NCI-H774 (cell line): Measurements from ENCODE around the gene JAKMIP2.
A peak's percentile ranks its signal among the peaks of the same experiment; 100 is the strongest.
"Not testable (repeated sequence)": the region's sequence is repeated elsewhere in the genome, so short reads cannot be mapped to it uniquely, and the experiment has no call there.

Source experiments
- DNase-seq: peaks from one replicate; lab custom pipeline; 2025; lab: John Stamatoyannopoulos, UW

Gene JAKMIP2

GRCh38 chr5:147658293-147658932 lies 124.1 kb downstream of the JAKMIP2 start:
- DNase-seq, result no peak

- no peak for DNase-seq
Measured at GRCh38 chr5:147648597-147648996, 133.9 kb downstream of the JAKMIP2 start.

GRCh38 chr5:147645197-147645596 lies 137.3 kb downstream of the JAKMIP2 start:
- no peak for DNase-seq

GRCh38 chr5:147644460-147644859 lies 138.1 kb downstream of the JAKMIP2 start:
- no peak for DNase-seq

GRCh38 chr5:147643142-147643541 lies 139.4 kb downstream of the JAKMIP2 start:
- no peak for DNase-seq

- DNase-seq, result no peak
Measured at GRCh38 chr5:147642666-147643065, 139.9 kb downstream of the JAKMIP2 start.

GRCh38 chr5:147639321-147639720 lies 143.2 kb downstream of the JAKMIP2 start:
- no peak for DNase-seq

GRCh38 chr5:147636729-147636984 lies 145.9 kb downstream of the JAKMIP2 start:
- no peak for DNase-seq

- DNase-seq, result no peak
Measured at GRCh38 chr5:147635882-147636728, 146.4 kb downstream of the JAKMIP2 start.

GRCh38 chr5:147635439-147635838 lies 147.1 kb downstream of the JAKMIP2 start:
- DNase-seq, result not testable (repeated sequence)

GRCh38 chr5:147633173-147633572 lies 149.4 kb downstream of the JAKMIP2 start:
- DNase-seq, result no peak

- no peak for DNase-seq
Measured at GRCh38 chr5:147631428-147632003, 151.0 kb downstream of the JAKMIP2 start.

- no peak for DNase-seq
Measured at GRCh38 chr5:147629196-147629595, 153.3 kb downstream of the JAKMIP2 start.

GRCh38 chr5:147628058-147628895 lies 154.3 kb downstream of the JAKMIP2 start:
- DNase-seq, result peak; percentile 82

GRCh38 chr5:147626464-147626863 lies 156.1 kb downstream of the JAKMIP2 start:
- no peak for DNase-seq

- no peak for DNase-seq
Measured at GRCh38 chr5:147621016-147621415, 161.5 kb downstream of the JAKMIP2 start.

- no peak for DNase-seq
Measured at GRCh38 chr5:147619281-147619878, 163.1 kb downstream of the JAKMIP2 start.

GRCh38 chr5:147617711-147618350 lies 164.7 kb downstream of the JAKMIP2 start:
- DNase-seq, result no peak

GRCh38 chr5:147617191-147617606 lies 165.3 kb downstream of the JAKMIP2 start:
- DNase-seq, result peak; percentile 37

GRCh38 chr5:147616421-147616820 lies 166.1 kb downstream of the JAKMIP2 start:
- DNase-seq, result no peak

GRCh38 chr5:147613359-147613758 lies 169.2 kb downstream of the JAKMIP2 start:
- DNase-seq, result no peak
